ENCODE measurements around the gene STUM. TPM values are rescaled to one million over a fixed set of nuclear protein-coding genes. Genes with fewer than 3 reads are reported as not detected.

Gene STUM
- total and polyA plus RNA-seq, 2 of the 8 experiments (the other 6 are each of a cell fraction or from before 2014, with no cell fraction given) = 0.76 to 1.2 TPM

DNA sequence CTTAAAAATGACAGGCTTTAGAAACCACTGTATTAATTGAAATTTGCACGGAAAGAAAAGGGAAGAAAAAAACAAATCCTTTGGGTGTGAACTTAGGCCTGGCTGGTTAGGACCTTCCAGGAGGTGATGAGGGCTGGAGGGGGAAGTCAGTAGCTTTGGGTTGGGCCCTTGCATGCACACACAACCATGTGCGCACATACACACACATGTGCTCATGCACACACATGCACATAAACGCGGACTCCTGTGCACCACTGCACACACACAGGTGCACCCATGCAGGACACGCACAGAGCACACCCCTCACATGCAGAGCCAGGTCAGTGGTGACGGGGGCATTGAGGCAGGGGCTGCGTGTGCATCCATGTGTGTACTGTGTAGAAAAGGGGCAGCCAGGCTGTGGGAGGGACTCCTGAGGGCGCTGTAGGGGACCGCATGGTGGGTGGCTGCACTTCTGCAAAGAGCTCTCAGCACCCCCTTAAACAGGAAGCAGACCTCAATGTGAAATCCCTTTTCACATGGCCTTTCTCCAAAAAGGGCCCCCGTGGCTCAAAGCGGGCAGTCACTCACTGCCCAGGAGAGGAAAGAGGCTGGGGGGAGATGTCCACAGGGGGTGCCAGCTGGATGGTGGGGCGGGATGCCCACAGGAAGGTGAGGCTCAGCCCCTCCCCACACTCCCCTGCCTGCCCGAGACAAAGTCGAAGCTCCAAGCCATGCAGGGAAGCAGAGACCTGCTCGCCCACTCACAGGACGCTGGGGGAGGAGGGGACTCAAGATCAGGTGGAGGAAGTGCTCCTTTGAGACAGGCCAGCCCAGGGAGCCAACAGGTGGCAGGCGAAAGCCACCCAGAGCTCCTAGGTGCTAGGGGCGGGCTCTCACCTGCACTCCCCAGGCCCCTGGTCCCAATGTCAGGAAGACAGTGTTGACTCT lies 95.3 kb downstream of the STUM start:
- 88% methylated on average over 17 of the region's 18 CpGs; no CpG with 5 or more reads in 1 of the 2 experiments for WGBS, 2 experiments (ENCODE audit: extremely low coverage in 1 of 2, insufficient coverage in 1 of 2, insufficient read length in 1 of 2, insufficient replicate concordance in 2 of 2, low coverage in 1 of 2, low lambda C conversion rate in 2 of 2, missing lambda C conversion rate in 1 of 2)
- no peak overlapping the region for H3K27ac ChIP-seq (ENCODE audit: low read depth, low read length)
- FAIRE-seq = no peak

More for the DNA sequence above, 95.3 kb downstream of the STUM start:
- no peaks in the 10 kb centered on the region for H3K79me1 ChIP-seq (ENCODE audit: low read depth, low read length)
- no peak overlapping the region for H3K4me3 ChIP-seq (ENCODE audit: extremely low read depth in 1 of 4, insufficient read depth in 2 of 4, low read depth in 3 of 4, low read length in 4 of 4)
- H3K27me3 ChIP-seq (replicated peaks in 1 of 4; ENCODE audit: control insufficient read depth in 3 of 4, extremely low read depth in 1 of 4, insufficient read depth in 3 of 4, low read length in 3 of 4) = no peaks in the 10 kb centered on the region; a peak in 1 of 7 replicates
- ChIA-PET CTCF (ENCODE audit: partially characterized antibody) (interaction anchor here (0.9 to 3.9 kb wide), 6 partner anchors 10 to 186 kb away, joined by 3 to 17 read pairs (median 6); no protein-coding TSS in a partner anchor), POLR2A (ENCODE audit: partially characterized antibody) (no interaction called here)
- H3K9me3 ChIP-seq (ENCODE audit: insufficient read depth in 2 of 2, low read depth in 1 of 2, low read length in 1 of 2) = no peaks in the 10 kb centered on the region
- H3K18ac ChIP-seq (ENCODE audit: extremely low read depth, low read length) = no peak overlapping the region; the same call in 1 of the 2 replicates
- no peak overlapping the region for H3K56ac ChIP-seq (replicated peaks; ENCODE audit: insufficient read length, low read depth, low read length)
- H2BK5ac ChIP-seq (ENCODE audit: low read depth, low read length) = peak overlapping the region; percentile 81; the same call in 1 of the 2 replicates
- no peak overlapping the region for H2AFZ ChIP-seq (ENCODE audit: low read length)
- H2BK120ac ChIP-seq (replicated peaks; ENCODE audit: low read depth, low read length) = no peak overlapping the region
- H3K4me2 ChIP-seq (ENCODE audit: insufficient read depth in 1 of 2, low read depth in 2 of 2, low read length in 2 of 2) = no peak overlapping the region
- H4K5ac ChIP-seq (ENCODE audit: insufficient read length, low read depth, low read length) = no peak overlapping the region
- peak overlapping the region; percentile 70 for H3K4ac ChIP-seq (replicated peaks; ENCODE audit: insufficient read length, low read depth, low read length)
- H3K4me1 ChIP-seq (replicated peaks in 1 of 4; ENCODE audit: control insufficient read depth in 3 of 4, insufficient read depth in 4 of 4, low read length in 3 of 4) = peaks cover 0 to 3% (median 1%) of the 10 kb centered on the region in 4 experiments; a peak in 1 of 7 replicates
- H2BK15ac ChIP-seq (ENCODE audit: low read length) = peak overlapping the region; percentile 81; the same call in 1 of the 2 replicates
- H3K14ac ChIP-seq (ENCODE audit: insufficient read length) = no peak overlapping the region
- TF ChIP-seq, protein P1, sequence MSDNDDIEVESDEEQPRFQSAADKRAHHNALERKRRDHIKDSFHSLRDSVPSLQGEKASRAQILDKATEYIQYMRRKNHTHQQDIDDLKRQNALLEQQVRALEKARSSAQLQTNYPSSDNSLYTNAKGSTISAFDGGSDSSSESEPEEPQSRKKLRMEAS (IDR thresholded peaks at IDR 0.05) = no peak
- H2AK5ac ChIP-seq (ENCODE audit: low read depth, low read length) = peak overlapping the region; percentile 54; the same call in 1 of the 2 replicates
- no peaks in the 10 kb centered on the region for H3K36me3 ChIP-seq (ENCODE audit: control insufficient read depth in 2 of 4, insufficient read depth in 4 of 4, low read length in 3 of 4)
- no peak overlapping the region for H3K23ac ChIP-seq (ENCODE audit: insufficient read length)
- H3K79me2 ChIP-seq (ENCODE audit: control insufficient read depth in 1 of 2, insufficient read depth in 2 of 2, low read length in 2 of 2) = no peaks in the 10 kb centered on the region
- no peak for DNase-seq (ENCODE audit: low read depth in 1 of 2, low spot score in 2 of 2)
- H2BK20ac ChIP-seq (ENCODE audit: low read length) = no peak overlapping the region
- peak overlapping the region; percentile 90; the same call in 1 of the 2 replicates for H2BK12ac ChIP-seq (ENCODE audit: low read depth, low read length)
- no peak overlapping the region for H3K9ac ChIP-seq (replicated peaks in 1 of 4; ENCODE audit: extremely low read depth in 1 of 4, low read depth in 3 of 4, low read length in 3 of 4)
- H4K20me1 ChIP-seq (replicated peaks in 1 of 2; ENCODE audit: control insufficient read depth in 1 of 2, insufficient read depth in 2 of 2, low read length in 2 of 2) = no peaks in the 10 kb centered on the region
- no peak overlapping the region for H4K91ac ChIP-seq (replicated peaks; ENCODE audit: insufficient read length, low read length)
- peak overlapping the region; percentile 11; the same call in 1 of the 2 replicates for H4K8ac ChIP-seq (ENCODE audit: extremely low read depth, insufficient read depth, low read length)
- H3K23me2 ChIP-seq (ENCODE audit: low read depth, low read length) = no peaks in the 10 kb centered on the region

Measured in H1 (cell line).